ENCODE results near the gene CABYR. TPM values are rescaled to one million over a fixed set of nuclear protein-coding genes. Genes with fewer than 3 reads are reported as not detected.

Gene CABYR
- total RNA-seq, 4 donors from 2014 or later, result 0.26 to 1.1 (median 0.78) TPM

DNA sequence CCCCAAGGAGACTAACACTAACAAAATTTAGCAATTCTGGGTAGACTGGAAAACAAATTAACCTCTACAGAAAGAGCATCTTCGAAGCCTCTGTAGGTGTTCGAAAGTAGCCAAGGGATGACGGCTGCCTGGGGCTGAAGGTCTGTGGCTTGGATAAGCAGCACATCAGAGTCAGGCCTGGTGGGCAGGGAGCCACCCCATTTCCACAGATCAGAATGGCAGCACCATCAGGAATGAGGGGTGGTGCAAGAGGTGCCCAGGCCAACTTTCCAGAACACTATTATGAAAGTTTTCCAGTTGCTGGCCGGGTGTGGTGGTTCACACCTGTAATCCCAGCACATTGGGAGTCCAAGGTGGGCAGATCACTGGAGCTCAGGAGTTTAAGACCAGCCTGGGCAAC is 57.9 kb downstream of the CABYR start:
- no peak overlapping the region for H3K27ac ChIP-seq
- H3K27me3 ChIP-seq, result no peaks in the 10 kb centered on the region
- intact Hi-C loops (cut with DNase I), result no loop called here
- TF ChIP-seq, protein P1, sequence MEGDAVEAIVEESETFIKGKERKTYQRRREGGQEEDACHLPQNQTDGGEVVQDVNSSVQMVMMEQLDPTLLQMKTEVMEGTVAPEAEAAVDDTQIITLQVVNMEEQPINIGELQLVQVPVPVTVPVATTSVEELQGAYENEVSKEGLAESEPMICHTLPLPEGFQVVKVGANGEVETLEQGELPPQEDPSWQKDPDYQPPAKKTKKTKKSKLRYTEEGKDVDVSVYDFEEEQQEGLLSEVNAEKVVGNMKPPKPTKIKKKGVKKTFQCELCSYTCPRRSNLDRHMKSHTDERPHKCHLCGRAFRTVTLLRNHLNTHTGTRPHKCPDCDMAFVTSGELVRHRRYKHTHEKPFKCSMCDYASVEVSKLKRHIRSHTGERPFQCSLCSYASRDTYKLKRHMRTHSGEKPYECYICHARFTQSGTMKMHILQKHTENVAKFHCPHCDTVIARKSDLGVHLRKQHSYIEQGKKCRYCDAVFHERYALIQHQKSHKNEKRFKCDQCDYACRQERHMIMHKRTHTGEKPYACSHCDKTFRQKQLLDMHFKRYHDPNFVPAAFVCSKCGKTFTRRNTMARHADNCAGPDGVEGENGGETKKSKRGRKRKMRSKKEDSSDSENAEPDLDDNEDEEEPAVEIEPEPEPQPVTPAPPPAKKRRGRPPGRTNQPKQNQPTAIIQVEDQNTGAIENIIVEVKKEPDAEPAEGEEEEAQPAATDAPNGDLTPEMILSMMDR (IDR thresholded peaks at IDR 0.05), result no peak
- no peak for TF ChIP-seq POLR2A (IDR thresholded peaks at IDR 0.05)
- H3K4me1 ChIP-seq, result no peaks in the 10 kb centered on the region
- 88 to 94% methylated on average over 3 of the region's 4 CpGs for WGBS, 2 donors
- no peaks in the 10 kb centered on the region for H3K9me3 ChIP-seq
- H3K4me3 ChIP-seq, result no peak overlapping the region
- H3K36me3 ChIP-seq, result peaks cover 0 to 13% (median 0%) of the 10 kb centered on the region in 3 donors
- no peak for DNase-seq

DNA sequence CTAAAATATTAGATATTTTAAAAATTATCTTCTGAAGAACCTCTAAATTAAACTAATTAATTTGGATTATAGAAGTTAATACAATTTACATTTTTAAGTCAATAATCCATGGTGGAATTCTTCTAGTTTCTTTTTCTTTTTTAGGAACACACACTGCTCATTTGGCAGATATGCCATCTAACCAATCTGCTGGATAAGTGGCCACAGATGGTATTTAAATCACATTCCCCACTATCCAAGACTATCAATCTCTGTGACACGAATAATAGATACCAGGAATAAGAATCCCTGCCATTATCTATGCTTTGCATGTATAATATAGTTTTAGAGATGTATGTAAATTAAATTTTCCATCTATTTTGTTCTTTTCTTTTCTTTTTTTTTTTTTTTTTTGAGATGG is 58.5 kb downstream of the CABYR start:
- Histone ChIP-seq H3K4me3 (no peak overlapping the region), H3K36me3 (peaks cover 0 to 13% (median 0%) of the 10 kb centered on the region in 3 donors), H3K27me3 (no peaks in the 10 kb centered on the region), H3K4me1 (no peaks in the 10 kb centered on the region), H3K27ac (no peak overlapping the region), H3K9me3 (no peaks in the 10 kb centered on the region)
- TF ChIP-seq, protein P1 (IDR thresholded peaks at IDR 0.05), result no peak
- TF ChIP-seq POLR2A (IDR thresholded peaks at IDR 0.05), result no peak
- intact Hi-C loops (cut with DNase I), result no loop called here
- 75 to 80% methylated on average over 1 of the region's 1 CpG for WGBS, 2 donors
- no peak for DNase-seq

DNA sequence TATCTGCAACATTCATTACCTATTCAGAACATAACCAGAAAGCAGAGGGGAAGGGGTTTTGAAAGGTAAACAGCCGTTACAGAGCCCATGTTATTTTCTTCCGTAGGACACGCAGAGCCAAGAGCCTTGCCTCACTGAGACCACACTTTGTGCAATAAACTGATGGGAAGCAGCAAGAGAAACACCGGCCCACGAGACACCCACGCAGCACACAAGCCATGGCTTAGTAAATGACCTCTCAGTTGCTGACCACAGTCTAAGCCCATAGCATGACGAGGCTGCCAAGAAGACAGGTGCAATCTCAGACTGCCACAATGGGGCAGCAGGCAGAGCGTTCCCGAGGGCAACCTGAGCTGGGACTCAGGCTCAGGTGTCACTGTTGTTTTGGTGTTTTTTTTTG is 59.6 kb downstream of the CABYR start:
- H3K27me3 ChIP-seq, result no peaks in the 10 kb centered on the region
- TF ChIP-seq POLR2A (IDR thresholded peaks at IDR 0.05), result no peak
- TF ChIP-seq, protein P1 (IDR thresholded peaks at IDR 0.05), result no peak
- no peak overlapping the region for H3K27ac ChIP-seq
- DNase-seq, result no peak
- H3K4me3 ChIP-seq, result no peak overlapping the region
- intact Hi-C loops (cut with DNase I), result no loop called here
- no peaks in the 10 kb centered on the region for H3K4me1 ChIP-seq
- 73 to 87% methylated on average over 9 of the region's 9 CpGs for WGBS, 2 donors
- no peaks in the 10 kb centered on the region for H3K9me3 ChIP-seq
- H3K36me3 ChIP-seq, result peaks cover 0 to 13% (median 0%) of the 10 kb centered on the region in 3 donors

DNA sequence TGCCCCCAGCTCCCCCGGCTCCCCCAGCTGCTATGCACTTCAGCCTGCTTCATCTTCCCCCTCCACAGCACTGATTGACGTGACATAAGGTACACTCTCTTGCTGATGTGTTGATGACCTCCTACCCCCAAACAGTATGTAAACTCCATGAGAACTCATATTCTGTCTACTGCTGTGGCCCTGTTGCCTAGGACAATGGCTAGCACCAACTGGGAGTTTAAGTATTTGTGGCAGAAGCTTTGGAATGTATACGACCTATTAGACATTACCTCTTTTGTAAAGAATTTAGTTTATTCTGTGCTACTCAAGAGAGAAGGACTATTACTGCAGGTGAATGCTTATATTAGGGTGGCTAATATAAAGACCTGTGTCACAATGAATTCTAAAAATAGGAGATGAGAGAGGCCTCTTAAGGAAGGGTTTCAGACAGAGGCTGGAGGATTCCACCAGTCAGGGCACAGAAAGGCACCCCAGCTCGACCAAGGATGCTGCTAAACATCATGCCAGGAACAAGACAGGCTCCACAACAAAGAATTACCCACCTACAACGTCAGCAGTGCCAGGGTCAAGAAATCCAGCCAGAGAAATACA is 60.6 kb downstream of the CABYR start:
- 69 to 76% methylated on average over 5 of the region's 5 CpGs for WGBS, 2 donors
- Histone ChIP-seq H3K4me1 (no peaks in the 10 kb centered on the region), H3K9me3 (no peaks in the 10 kb centered on the region), H3K36me3 (peaks cover 0 to 13% (median 0%) of the 10 kb centered on the region in 3 donors), H3K27me3 (no peaks in the 10 kb centered on the region), H3K27ac (no peak overlapping the region), H3K4me3 (no peak overlapping the region)
- intact Hi-C loops (cut with DNase I), result no loop called here
- no peak for TF ChIP-seq POLR2A (IDR thresholded peaks at IDR 0.05)
- TF ChIP-seq, protein P1 (IDR thresholded peaks at IDR 0.05), result no peak
- DNase-seq, result no peak

DNA sequence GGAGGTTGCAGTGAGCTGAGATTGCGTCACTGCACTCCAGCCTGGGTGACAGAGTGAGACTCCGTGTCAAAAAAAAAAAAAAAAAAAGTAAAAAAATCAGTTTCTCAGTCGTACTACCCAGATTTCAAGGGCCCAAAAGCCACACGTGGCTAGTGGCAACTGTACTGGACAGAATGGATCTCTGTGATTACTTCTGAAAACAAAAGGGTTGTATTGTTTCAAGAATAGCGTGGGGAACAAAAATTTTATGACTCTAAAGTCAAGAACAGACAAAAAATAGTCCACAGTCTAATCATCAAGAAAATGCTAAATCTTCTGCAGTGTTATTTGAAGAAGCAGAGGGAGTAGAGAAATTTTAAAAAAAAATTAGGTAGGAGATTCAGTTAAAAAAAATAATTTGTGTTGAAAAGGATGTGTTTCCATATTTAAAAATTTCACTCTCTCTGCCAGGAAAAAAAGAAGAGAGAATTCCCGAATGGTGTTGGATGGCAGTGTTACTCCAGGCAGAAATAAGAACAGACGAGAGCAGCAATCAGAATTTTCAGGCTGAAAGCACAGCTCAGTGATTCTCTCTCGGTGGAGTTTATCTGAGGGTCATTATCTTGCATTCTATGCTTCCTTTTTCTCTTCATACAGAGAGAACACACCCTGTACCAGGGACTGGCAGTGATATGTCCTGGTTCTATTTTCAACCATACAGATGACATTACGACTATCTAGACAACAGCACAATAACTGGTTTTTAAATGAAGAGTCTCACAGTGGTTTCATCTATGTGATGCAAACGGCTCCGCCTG is 61.8 kb downstream of the CABYR start:
- Histone ChIP-seq H3K4me1 (no peaks in the 10 kb centered on the region), H3K27ac (no peak overlapping the region), H3K27me3 (no peaks in the 10 kb centered on the region), H3K4me3 (no peak overlapping the region), H3K36me3 (peaks cover 0 to 2% (median 0%) of the 10 kb centered on the region in 3 donors), H3K9me3 (no peaks in the 10 kb centered on the region)
- intact Hi-C loops (cut with DNase I), result no loop called here
- TF ChIP-seq, protein P1 (IDR thresholded peaks at IDR 0.05), result no peak
- no peak for DNase-seq
- WGBS, 2 donors, result 68 to 71% methylated on average over 9 to 11 of the region's 11 CpGs
